ENCODE measurements around the gene DNAJA3.

DNA sequence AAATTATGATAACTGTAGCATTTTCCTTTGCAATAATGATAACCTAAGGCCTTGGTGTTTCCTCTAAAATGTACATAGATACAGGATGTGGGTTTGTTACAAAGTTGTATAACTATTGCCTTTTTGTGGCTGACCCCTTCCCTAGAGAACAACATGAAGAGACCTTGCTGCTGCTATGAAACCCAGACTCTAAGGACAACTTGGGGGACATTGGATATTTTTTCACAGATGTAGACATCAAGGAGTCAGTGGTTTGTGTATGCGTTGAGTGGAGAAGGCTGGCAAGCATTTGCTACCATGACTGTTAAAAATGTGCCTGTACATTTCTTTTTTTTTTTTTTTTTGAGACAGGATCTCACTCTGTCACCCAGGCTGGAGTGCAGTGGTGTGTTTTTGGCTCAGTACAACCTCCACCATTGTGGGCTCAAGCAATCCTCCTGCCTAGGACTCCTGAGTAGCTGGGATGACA is 62.9 kb downstream of the DNAJA3 start:
- TF ChIP-seq CTCF (IDR thresholded peaks at IDR 0.05; ENCODE audit: extremely low read depth in 1 of 2, insufficient read depth in 1 of 2, low read depth in 1 of 2, low read length in 2 of 2) (no peak), POLR2AphosphoS5 (IDR thresholded peaks at IDR 0.05; ENCODE audit: insufficient read depth, low read depth, low read length) (no peak), EZH2 (IDR thresholded peaks at IDR 0.05; ENCODE audit: borderline replicate concordance, low read depth, low read length, severe bottlenecking) (no peak), POLR2A (IDR thresholded peaks at IDR 0.05; ENCODE audit: low read depth, low read length) (no peak), JUN (IDR thresholded peaks at IDR 0.05; ENCODE audit: borderline replicate concordance, insufficient read depth, insufficient read length, low read depth) (no peak), FOS (IDR thresholded peaks at IDR 0.05; ENCODE audit: borderline replicate concordance, insufficient read depth, low read length) (no peak)
- TF ChIP-seq, protein P1, sequence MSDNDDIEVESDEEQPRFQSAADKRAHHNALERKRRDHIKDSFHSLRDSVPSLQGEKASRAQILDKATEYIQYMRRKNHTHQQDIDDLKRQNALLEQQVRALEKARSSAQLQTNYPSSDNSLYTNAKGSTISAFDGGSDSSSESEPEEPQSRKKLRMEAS (IDR thresholded peaks at IDR 0.05; ENCODE audit: insufficient read depth, insufficient read length), result no peak

Measured in endothelial cell of umbilical vein (primary cell).